IMR-90 (cell line): ENCODE data around the gene MRM2. TPM values are rescaled to one million over a fixed set of nuclear protein-coding genes. Genes with fewer than 3 reads are reported as not detected.

Source experiments
- ATAC-seq: fragments of 200-7000 bp; cut with Tn5 transposase; 2 replicates; pipeline ENCODE4 v1.9.1; 2020; ENCODE audit warnings: low read depth, mild to moderate bottlenecking, moderate library complexity
- BruUV-seq: library from RNA; stranded (reverse); fragments of 400-500 nt; replicated peaks from 2 replicates; lab custom pipeline; 2021; lab: Mats Ljungman, UMichigan
- CTCF ChIA-PET: fragments of 300-600 bp; formaldehyde crosslinking; extraction: SDS; loops from one replicate; lab custom pipeline; 2021; ENCODE audit warnings: antibody characterized with exemption; lab: Yijun Ruan, JAX
- POLR2A ChIA-PET: fragments of 300-600 bp; sonication (Branson Sonifier 250); formaldehyde crosslinking; loops from one replicate; lab custom pipeline; 2022; ENCODE audit warnings: antibody characterized with exemption; ENCODE audit not compliant: unreplicated experiment; lab: Charles Lee
- DNase-seq: peaks from one replicate; pipeline ENCODE4 v3.0.0; 2013
- H2AFZ ChIP-seq: replicated peaks from 2 replicates; pipeline ENCODE3; 2013; ENCODE audit warnings: low read length, mild to moderate bottlenecking; ENCODE audit not compliant: poor library complexity
- H2AK5ac ChIP-seq: 2 replicates; pipeline ENCODE4 v1.6.1; 2013; ENCODE audit warnings: low read depth, low read length, inconsistent platforms
- H2AK9ac ChIP-seq: replicated peaks from 2 replicates; pipeline ENCODE3; 2013; ENCODE audit warnings: mild to moderate bottlenecking, low read depth, low read length, moderate library complexity; ENCODE audit not compliant: poor library complexity
- H2BK120ac ChIP-seq: 2 replicates; pipeline ENCODE4 v1.6.1; 2013; ENCODE audit warnings: low read depth, low read length, inconsistent platforms
- H2BK15ac ChIP-seq: 3 replicates; pipeline ENCODE4 v1.6.1; 2013; ENCODE audit warnings: low read depth, low read length, inconsistent platforms
- H2BK20ac ChIP-seq: 2 replicates; pipeline ENCODE4 v1.6.1; 2013; ENCODE audit warnings: low read depth, mild to moderate bottlenecking, inconsistent platforms, low read length, moderate library complexity
- H2BK5ac ChIP-seq: 2 replicates; pipeline ENCODE4 v1.6.1; 2013; ENCODE audit warnings: mild to moderate bottlenecking, low read depth, low read length, inconsistent platforms; ENCODE audit not compliant: poor library complexity, severe bottlenecking
- H3K14ac ChIP-seq: replicated peaks from 2 replicates; pipeline ENCODE4 v1.6.1; 2013; ENCODE audit warnings: low read depth, low read length, inconsistent platforms
- H3K18ac ChIP-seq: 2 replicates; pipeline ENCODE4 v1.6.1; 2013; ENCODE audit warnings: low read depth, low read length, control low read depth
- H3K23ac ChIP-seq: 2 replicates; pipeline ENCODE4 v1.6.1; 2013; ENCODE audit warnings: low read depth, low read length, inconsistent platforms
- H3K27ac ChIP-seq: 2 replicates; pipeline ENCODE4 v1.5.1; 2013; ENCODE audit warnings: mild to moderate bottlenecking, control low read depth, low read length; ENCODE audit not compliant: insufficient read depth
- H3K27me3 ChIP-seq: 2 replicates; pipeline ENCODE4 v1.6.1; 2013; ENCODE audit warnings: low read length; ENCODE audit not compliant: control insufficient read depth, insufficient read depth
- H3K36me3 ChIP-seq: 2 replicates; pipeline ENCODE4 v1.6.1; 2013; ENCODE audit warnings: low read length, mixed read lengths; ENCODE audit not compliant: control insufficient read depth, insufficient read depth
- H3K4ac ChIP-seq: 2 replicates; pipeline ENCODE4 v1.6.1; 2013; ENCODE audit warnings: low read depth, low read length, inconsistent platforms
- H3K4me1 ChIP-seq: 2 replicates; pipeline ENCODE4 v1.6.1; 2013; ENCODE audit warnings: low read length, mixed read lengths; ENCODE audit not compliant: control insufficient read depth, insufficient read depth
- H3K4me2 ChIP-seq: 2 replicates; pipeline ENCODE4 v1.6.1; 2013; ENCODE audit warnings: low read depth, mild to moderate bottlenecking, control low read depth, low read length, moderate library complexity
- H3K4me3 ChIP-seq: 2 replicates; pipeline ENCODE4 v1.5.1; 2013; ENCODE audit warnings: low read depth, mild to moderate bottlenecking, control low read depth, low read length, moderate library complexity; ENCODE audit not compliant: insufficient read depth
- H3K56ac ChIP-seq: 2 replicates; pipeline ENCODE4 v1.6.1; 2013; ENCODE audit warnings: low read length, inconsistent platforms; ENCODE audit not compliant: insufficient read depth; ENCODE audit errors: extremely low read depth
- H3K79me1 ChIP-seq, 2 experiments: 2 replicates each; pipeline ENCODE4 v1.6.1; 2013; ENCODE audit warnings: low read length in 2 of 2, inconsistent platforms in 1 of 2, low read depth in 1 of 2
- H3K9ac ChIP-seq: 2 replicates; pipeline ENCODE4 v1.6.1; 2013; ENCODE audit warnings: low read depth, low read length, control low read depth
- H3K9me1 ChIP-seq: 2 replicates; pipeline ENCODE4 v1.6.1; 2013; ENCODE audit warnings: low read length, inconsistent platforms; ENCODE audit not compliant: insufficient read depth
- H3K9me3 ChIP-seq: 2 replicates; pipeline ENCODE4 v1.6.1; 2013; ENCODE audit warnings: low read length; ENCODE audit not compliant: control insufficient read depth, insufficient read depth
- H4K20me1 ChIP-seq: 2 replicates; pipeline ENCODE4 v1.6.1; 2013; ENCODE audit warnings: low read length, inconsistent platforms; ENCODE audit not compliant: insufficient read depth
- H4K5ac ChIP-seq: 2 replicates; pipeline ENCODE4 v1.6.1; 2013; ENCODE audit warnings: mild to moderate bottlenecking, low read depth, low read length, control low read depth
- H4K8ac ChIP-seq, 2 experiments: 2 replicates each; pipeline ENCODE4 v1.6.1; 2013; ENCODE audit warnings: low read depth in 2 of 2, low read length in 2 of 2, control low read depth in 1 of 2, inconsistent platforms in 1 of 2
- H4K91ac ChIP-seq: 2 replicates; pipeline ENCODE4 v1.6.1; 2013; ENCODE audit warnings: low read depth, low read length, inconsistent platforms; ENCODE audit not compliant: insufficient read depth
- CEBPB ChIP-seq: IDR thresholded peaks from 2 replicates; pipeline ENCODE4 v1.6.1; 2012; ENCODE audit warnings: low read depth, low read length, improper control_type of control experiment
- WGBS, 2 experiments: methylation state at CpG; one replicate each; pipeline versions ENCODE4 v1.1.5 to v1.1.7; 2013; ENCODE audit warnings: missing lambda C conversion rate in 2 of 2; ENCODE audit not compliant: insufficient read length in 1 of 2; ENCODE audit errors: extremely low coverage in 2 of 2; 5-methylcytosine and 5-hydroxymethylcytosine counted together
- dilution Hi-C: fragments of 300-500 bp; cut with HindIII; formaldehyde crosslinking; loops from one replicate; pipeline ENCODE4 v1.14.3; 2018; ENCODE audit warnings: low sequenced_read_pairs; ENCODE audit not compliant: unreplicated experiment
- in situ Hi-C: fragments of 300-500 bp; cut with MboI; formaldehyde crosslinking; loops from 3 replicates; pipeline ENCODE4 v1.14.3; 2019; ENCODE audit warnings: low sequenced_read_pairs, inconsistent platforms, mixed read lengths
- intact Hi-C: fragments of 100-400 bp; cut with micrococcal nuclease; formaldehyde crosslinking; loops from 2 replicates; pipeline ENCODE4 v1.10.0; 2022
- polyA plus RNA-seq, 3 experiments: library from polyadenylated mRNA; depleted of rRNA; stranded (reverse); fragments of >200 nt; gene quantifications; 2 replicates each; pipeline ENCODE4 v1.2.3, GENCODE V29; 2012; ENCODE audit warnings: low replicate concordance in 1 of 3
- total RNA-seq: library from RNA; depleted of rRNA; stranded (reverse); fragments of >200 nt; gene quantifications from 2 replicates; pipeline ENCODE4 v1.2.3, GENCODE V29; 2012
- TF ChIP-seq, protein P1 (sequence below): conservative IDR thresholded peaks from 2 replicates; pipeline ENCODE4 v1.5.1; 2012; ENCODE audit warnings: mild to moderate bottlenecking, low read depth, low read length, improper control_type of control experiment

The MRM2 gene
- total and polyA plus RNA-seq, 2 of the 4 experiments (the other 2 are of a cell fraction) = 19.1 to 23.8 TPM

DNA sequence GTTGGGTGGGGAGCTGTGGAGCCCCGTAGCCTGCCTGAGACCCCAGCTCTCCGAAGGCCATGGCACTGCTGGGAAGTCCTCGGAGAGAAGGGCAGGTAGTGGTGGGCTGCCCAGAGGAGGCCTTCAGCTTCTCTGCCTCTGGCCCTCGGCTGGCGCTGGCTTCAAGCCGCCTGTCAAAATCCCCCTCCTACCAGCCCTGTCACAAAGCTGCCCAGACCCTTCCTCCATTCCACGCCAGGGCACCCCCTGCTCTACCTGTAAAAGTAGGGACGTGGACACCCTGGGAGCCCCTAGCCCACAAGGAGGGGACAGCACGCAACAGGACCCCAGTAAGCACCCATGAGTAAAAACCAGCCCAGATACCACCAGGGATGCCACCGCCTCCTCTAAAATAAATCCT, 40.9 kb downstream of the MRM2 start:
- ATAC-seq = no peak
- Histone ChIP-seq H3K9me3 (no peaks in the 10 kb centered on the region), H4K20me1 (peaks cover 4% of the 10 kb centered on the region), H3K79me1 (peaks cover 0 to 25% of the 10 kb centered on the region in 2 experiments), H4K8ac (no peak overlapping the region), H3K27me3 (no peaks in the 10 kb centered on the region), H2AK9ac (no peak overlapping the region), H2AFZ (no peak overlapping the region), H2AK5ac (no peak overlapping the region), H3K4me1 (peaks cover 16% of the 10 kb centered on the region), H3K27ac (no peak overlapping the region), H2BK15ac (no peak overlapping the region), H2BK20ac (no peak overlapping the region), H3K4ac (no peak overlapping the region), H3K23ac (no peak overlapping the region), H3K4me2 (no peak overlapping the region), H3K36me3 (peaks cover 17% of the 10 kb centered on the region), H3K14ac (no peak overlapping the region), H2BK120ac (no peak overlapping the region), H3K4me3 (no peak overlapping the region), H3K9ac (no peak overlapping the region), H3K56ac (no peak overlapping the region), H3K9me1 (peaks cover 14% of the 10 kb centered on the region), H3K18ac (no peak overlapping the region), H2BK5ac (no peak overlapping the region), H4K5ac (no peak overlapping the region), H4K91ac (no peak overlapping the region)
- ChIA-PET CTCF (no interaction called here), POLR2A (no interaction called here)
- dilution Hi-C loops (no loop called here), in situ Hi-C loops (loop anchor here (10.0 kb wide), 1 partner anchor 626 kb away; the partner anchor contains the start of gene PSMG3), intact Hi-C loops (loop anchor here (10.0 kb wide), 1 partner anchor 96 kb away; no protein-coding TSS in a partner anchor)
- TF ChIP-seq, protein P1, sequence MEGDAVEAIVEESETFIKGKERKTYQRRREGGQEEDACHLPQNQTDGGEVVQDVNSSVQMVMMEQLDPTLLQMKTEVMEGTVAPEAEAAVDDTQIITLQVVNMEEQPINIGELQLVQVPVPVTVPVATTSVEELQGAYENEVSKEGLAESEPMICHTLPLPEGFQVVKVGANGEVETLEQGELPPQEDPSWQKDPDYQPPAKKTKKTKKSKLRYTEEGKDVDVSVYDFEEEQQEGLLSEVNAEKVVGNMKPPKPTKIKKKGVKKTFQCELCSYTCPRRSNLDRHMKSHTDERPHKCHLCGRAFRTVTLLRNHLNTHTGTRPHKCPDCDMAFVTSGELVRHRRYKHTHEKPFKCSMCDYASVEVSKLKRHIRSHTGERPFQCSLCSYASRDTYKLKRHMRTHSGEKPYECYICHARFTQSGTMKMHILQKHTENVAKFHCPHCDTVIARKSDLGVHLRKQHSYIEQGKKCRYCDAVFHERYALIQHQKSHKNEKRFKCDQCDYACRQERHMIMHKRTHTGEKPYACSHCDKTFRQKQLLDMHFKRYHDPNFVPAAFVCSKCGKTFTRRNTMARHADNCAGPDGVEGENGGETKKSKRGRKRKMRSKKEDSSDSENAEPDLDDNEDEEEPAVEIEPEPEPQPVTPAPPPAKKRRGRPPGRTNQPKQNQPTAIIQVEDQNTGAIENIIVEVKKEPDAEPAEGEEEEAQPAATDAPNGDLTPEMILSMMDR = no peak
- TF ChIP-seq CEBPB = no peak
- DNase-seq = no peak
- WGBS, 2 experiments = 100% methylated on average over 1 of the region's 10 CpGs; no CpG with 5 or more reads in 1 of the 2 experiments
- BruUV-seq = no TSS peak
